22Rv1 (cell line): ENCODE results near the gene TNS1.

ENCODE experiments used
- ZFX ChIP-seq: fragments of 450-650 bp; IDR thresholded peaks from 2 replicates; pipeline ENCODE4 v1.6.1; 2017; ENCODE audit warnings: antibody characterized with exemption, borderline replicate concordance
- TF ChIP-seq, protein P1 (sequence below): fragments of 450-650 bp; IDR thresholded peaks from 2 replicates; pipeline ENCODE4 v1.5.1; 2017; ENCODE audit warnings: mild to moderate bottlenecking

DNA sequence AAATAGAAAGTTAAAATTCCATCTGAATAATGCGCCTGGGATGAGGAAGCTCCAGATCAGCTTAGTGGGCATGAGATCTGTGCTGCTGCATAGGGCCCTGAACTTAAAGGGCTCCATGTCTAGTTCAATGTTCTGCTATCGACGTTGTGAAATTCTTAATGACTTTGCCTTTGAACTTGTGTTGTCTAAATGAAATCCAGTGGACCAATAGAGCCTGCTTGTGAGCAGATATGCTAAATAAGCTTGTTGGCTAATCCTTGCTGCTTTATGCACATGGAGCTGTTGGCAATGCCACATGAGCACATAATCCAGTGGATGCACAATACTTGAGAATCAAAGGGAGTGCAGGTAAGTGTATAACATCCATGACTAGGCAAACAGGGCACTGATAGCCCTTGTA lies 228.6 kb downstream of the TNS1 start:
- TF ChIP-seq, protein P1, sequence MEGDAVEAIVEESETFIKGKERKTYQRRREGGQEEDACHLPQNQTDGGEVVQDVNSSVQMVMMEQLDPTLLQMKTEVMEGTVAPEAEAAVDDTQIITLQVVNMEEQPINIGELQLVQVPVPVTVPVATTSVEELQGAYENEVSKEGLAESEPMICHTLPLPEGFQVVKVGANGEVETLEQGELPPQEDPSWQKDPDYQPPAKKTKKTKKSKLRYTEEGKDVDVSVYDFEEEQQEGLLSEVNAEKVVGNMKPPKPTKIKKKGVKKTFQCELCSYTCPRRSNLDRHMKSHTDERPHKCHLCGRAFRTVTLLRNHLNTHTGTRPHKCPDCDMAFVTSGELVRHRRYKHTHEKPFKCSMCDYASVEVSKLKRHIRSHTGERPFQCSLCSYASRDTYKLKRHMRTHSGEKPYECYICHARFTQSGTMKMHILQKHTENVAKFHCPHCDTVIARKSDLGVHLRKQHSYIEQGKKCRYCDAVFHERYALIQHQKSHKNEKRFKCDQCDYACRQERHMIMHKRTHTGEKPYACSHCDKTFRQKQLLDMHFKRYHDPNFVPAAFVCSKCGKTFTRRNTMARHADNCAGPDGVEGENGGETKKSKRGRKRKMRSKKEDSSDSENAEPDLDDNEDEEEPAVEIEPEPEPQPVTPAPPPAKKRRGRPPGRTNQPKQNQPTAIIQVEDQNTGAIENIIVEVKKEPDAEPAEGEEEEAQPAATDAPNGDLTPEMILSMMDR = no peak
- no peak for TF ChIP-seq ZFX
